H1 (cell line): ENCODE results near the gene DMRT1. TPM values are rescaled to one million over a fixed set of nuclear protein-coding genes. Genes with fewer than 3 reads are reported as not detected.

Experiments used
- CTCF ChIA-PET: fragments of 300-600 bp; sonication (Branson Sonifier 250); formaldehyde crosslinking; loops from one replicate; lab custom pipeline; 2021; ENCODE audit not compliant: partially characterized antibody; lab: Charles Lee
- POLR2A ChIA-PET: fragments of 300-600 bp; sonication (Branson Sonifier 250); formaldehyde crosslinking; loops from one replicate; lab custom pipeline; 2021; ENCODE audit warnings: inconsistent platforms; ENCODE audit not compliant: partially characterized antibody; lab: Charles Lee
- DNase-seq, 2 experiments: peaks; one replicate each; pipeline versions ENCODE4 v3.0.0 to v3.0.0-alpha.2; 2010 to 2022; ENCODE audit warnings: low spot score in 2 of 2, low read depth in 1 of 2, mixed read lengths in 1 of 2
- FAIRE-seq: peaks from 2 replicates; lab custom pipeline; 2011; peaks lifted over from hg19 to GRCh38; lab: Jason Lieb, UNC
- H2AFZ ChIP-seq: 2 replicates; pipeline ENCODE4 v1.8.1; 2012; ENCODE audit warnings: low read length, inconsistent platforms
- H2AK5ac ChIP-seq: 2 replicates; pipeline ENCODE4 v1.6.1; 2013; ENCODE audit warnings: low read depth, low read length
- H2BK120ac ChIP-seq: replicated peaks from 2 replicates; pipeline ENCODE3; 2013; ENCODE audit warnings: low read depth, low read length, inconsistent platforms
- H2BK12ac ChIP-seq: 2 replicates; pipeline ENCODE4 v1.6.1; 2013; ENCODE audit warnings: low read depth, low read length
- H2BK15ac ChIP-seq: 2 replicates; pipeline ENCODE4 v1.6.1; 2013; ENCODE audit warnings: low read length
- H2BK20ac ChIP-seq: 2 replicates; pipeline ENCODE4 v1.6.1; 2013; ENCODE audit warnings: low read length
- H2BK5ac ChIP-seq: 2 replicates; pipeline ENCODE4 v1.6.1; 2013; ENCODE audit warnings: low read depth, low read length
- H3K14ac ChIP-seq: 2 replicates; pipeline ENCODE4 v1.6.1; 2013; ENCODE audit warnings: inconsistent platforms; ENCODE audit not compliant: insufficient read length
- H3K18ac ChIP-seq: 2 replicates; pipeline ENCODE4 v1.6.1; 2013; ENCODE audit warnings: low read length; ENCODE audit errors: extremely low read depth
- H3K23ac ChIP-seq: 2 replicates; pipeline ENCODE4 v1.6.1; 2013; ENCODE audit warnings: inconsistent platforms; ENCODE audit not compliant: insufficient read length
- H3K23me2 ChIP-seq: 2 replicates; pipeline ENCODE4 v1.6.1; 2013; ENCODE audit warnings: low read depth, low read length
- H3K27ac ChIP-seq: 2 replicates; pipeline ENCODE4 v1.6.1; 2011; ENCODE audit warnings: low read depth, low read length, inconsistent platforms
- H3K27me3 ChIP-seq, 4 experiments: replicated peaks in 1 of 4; 1 replicate in 1 of 4; 2 replicates in 3 of 4; pipeline versions ENCODE4 v1.6.1 to v1.8.1; 2011 to 2013; ENCODE audit warnings: low read length in 3 of 4, mild to moderate bottlenecking in 3 of 4, inconsistent platforms in 2 of 4, mixed read lengths in 2 of 4, moderate library complexity in 1 of 4; ENCODE audit not compliant: control insufficient read depth in 3 of 4, insufficient read depth in 3 of 4; ENCODE audit errors: extremely low read depth in 1 of 4
- H3K36me3 ChIP-seq, 4 experiments: 2 replicates each; pipeline versions ENCODE4 v1.6.1 to v1.8.1; 2011 to 2013; ENCODE audit warnings: mild to moderate bottlenecking in 4 of 4, low read length in 3 of 4, moderate library complexity in 2 of 4, control low read depth in 1 of 4, inconsistent platforms in 1 of 4; ENCODE audit not compliant: insufficient read depth in 4 of 4, control insufficient read depth in 2 of 4
- H3K4ac ChIP-seq: replicated peaks from 2 replicates; pipeline ENCODE3; 2013; ENCODE audit warnings: low read length, low read depth, mixed read lengths, inconsistent platforms; ENCODE audit not compliant: insufficient read length
- H3K4me1 ChIP-seq, 4 experiments: replicated peaks in 1 of 4; 1 replicate in 1 of 4; 2 replicates in 3 of 4; pipeline versions ENCODE4 v1.6.1 to v1.8.1; 2011 to 2013; ENCODE audit warnings: low read length in 3 of 4, inconsistent platforms in 2 of 4, mixed read lengths in 1 of 4; ENCODE audit not compliant: insufficient read depth in 4 of 4, control insufficient read depth in 3 of 4
- H3K4me2 ChIP-seq, 2 experiments: 2 replicates each; pipeline versions ENCODE4 v1.6.1 to v1.8.1; 2011 to 2013; ENCODE audit warnings: low read depth in 2 of 2, low read length in 2 of 2, control low read depth in 1 of 2, inconsistent platforms in 1 of 2, mild to moderate bottlenecking in 1 of 2; ENCODE audit not compliant: insufficient read depth in 1 of 2
- H3K4me3 ChIP-seq, 4 experiments: fragments of 200-600, 300-600 bp in 1 of 4; sonication (generic), shearing (Covaris generic), sonication (Bioruptor Twin) in 1 of 4; 2 replicates each; pipeline versions ENCODE4 v1.5.1 to v1.8.1; 2011 to 2016; ENCODE audit warnings: low read length in 4 of 4, low read depth in 3 of 4, control low read depth in 2 of 4, inconsistent platforms in 2 of 4, mild to moderate bottlenecking in 2 of 4, mixed read lengths in 1 of 4, moderate library complexity in 1 of 4; ENCODE audit not compliant: insufficient read depth in 2 of 4; ENCODE audit errors: extremely low read depth in 1 of 4
- H3K56ac ChIP-seq: replicated peaks from 2 replicates; pipeline ENCODE3; 2013; ENCODE audit warnings: low read depth, mild to moderate bottlenecking, mixed read lengths, low read length, inconsistent platforms; ENCODE audit not compliant: insufficient read length
- H3K79me1 ChIP-seq: 2 replicates; pipeline ENCODE4 v1.6.1; 2013; ENCODE audit warnings: low read depth, low read length, control low read depth
- H3K79me2 ChIP-seq, 2 experiments: 2 replicates each; pipeline versions ENCODE4 v1.6.1 to v1.8.1; 2012 to 2013; ENCODE audit warnings: low read length in 2 of 2, mild to moderate bottlenecking in 2 of 2, inconsistent platforms in 1 of 2; ENCODE audit not compliant: insufficient read depth in 2 of 2, control insufficient read depth in 1 of 2
- H3K9ac ChIP-seq, 4 experiments: replicated peaks in 1 of 4; 1 replicate in 1 of 4; 2 replicates in 3 of 4; pipeline versions ENCODE4 v1.6.1 to v1.8.1; 2011 to 2013; ENCODE audit warnings: low read depth in 3 of 4, low read length in 3 of 4, control low read depth in 2 of 4, mild to moderate bottlenecking in 2 of 4, moderate library complexity in 2 of 4, inconsistent platforms in 1 of 4; ENCODE audit errors: extremely low read depth in 1 of 4
- H3K9me3 ChIP-seq, 2 experiments: 2 replicates each; pipeline versions ENCODE4 v1.6.1 to v1.8.1; 2012 to 2013; ENCODE audit warnings: mild to moderate bottlenecking in 2 of 2, moderate library complexity in 2 of 2, control low read depth in 1 of 2, inconsistent platforms in 1 of 2, low read depth in 1 of 2, low read length in 1 of 2, mixed read lengths in 1 of 2; ENCODE audit not compliant: insufficient read depth in 2 of 2
- H4K20me1 ChIP-seq, 2 experiments: replicated peaks in 1 of 2; 2 replicates each; pipeline versions ENCODE3 to v1.8.1; 2011 to 2013; ENCODE audit warnings: inconsistent platforms in 2 of 2, low read length in 2 of 2, mild to moderate bottlenecking in 1 of 2; ENCODE audit not compliant: insufficient read depth in 2 of 2, control insufficient read depth in 1 of 2
- H4K5ac ChIP-seq: 2 replicates; pipeline ENCODE4 v1.6.1; 2013; ENCODE audit warnings: low read length, low read depth, mixed read lengths, inconsistent platforms; ENCODE audit not compliant: insufficient read length
- H4K8ac ChIP-seq: 2 replicates; pipeline ENCODE4 v1.8.0; 2013; ENCODE audit warnings: mild to moderate bottlenecking, moderate library complexity, low read length, inconsistent platforms; ENCODE audit not compliant: insufficient read depth; ENCODE audit errors: extremely low read depth
- H4K91ac ChIP-seq: replicated peaks from 2 replicates; pipeline ENCODE3; 2013; ENCODE audit warnings: low read length, mixed read lengths, inconsistent platforms; ENCODE audit not compliant: insufficient read length
- CHD1 ChIP-seq: IDR thresholded peaks from 2 replicates; pipeline ENCODE4 v1.6.1; 2012; ENCODE audit warnings: low read depth, low read length, improper control_type of control experiment
- GABPA ChIP-seq: IDR thresholded peaks from 2 replicates; pipeline ENCODE4 v1.6.1; 2011; ENCODE audit warnings: mild to moderate bottlenecking, low read length, moderate library complexity, borderline replicate concordance; ENCODE audit not compliant: insufficient read depth
- HDAC2 ChIP-seq, 2 experiments: fragments of 300-600 bp in 1 of 2; sonication (generic) in 1 of 2; IDR thresholded peaks; 2 replicates each; pipeline ENCODE4 v1.6.1; 2011 to 2012; ENCODE audit warnings: low read depth in 2 of 2, low read length in 2 of 2, mild to moderate bottlenecking in 2 of 2, moderate library complexity in 2 of 2, borderline replicate concordance in 1 of 2, inconsistent platforms in 1 of 2
- NANOG ChIP-seq: IDR thresholded peaks from 2 replicates; pipeline ENCODE4 v1.6.1; 2011; ENCODE audit warnings: low read length, low read depth, mild to moderate bottlenecking, inconsistent platforms; ENCODE audit not compliant: insufficient read depth, poor library complexity, severe bottlenecking
- SRF ChIP-seq: IDR thresholded peaks from 2 replicates; pipeline ENCODE4 v1.6.1; 2011; ENCODE audit warnings: mild to moderate bottlenecking, low read depth, low read length, moderate library complexity
- SUZ12 ChIP-seq: fragments of 200-600 bp; sonication (generic); IDR thresholded peaks from 2 replicates; pipeline ENCODE4 v1.6.1; 2012; ENCODE audit warnings: mild to moderate bottlenecking, inconsistent platforms, low read length, moderate library complexity, mixed read lengths
- TBP ChIP-seq: IDR thresholded peaks from 2 replicates; pipeline ENCODE4 v1.6.1; 2011; ENCODE audit warnings: low read depth, low read length, improper control_type of control experiment
- WGBS, 2 experiments: shearing (Covaris generic) in 1 of 2; methylation state at CpG; one replicate each; pipeline versions ENCODE4 v1.1.6 to v1.1.7; 2013 to 2015; ENCODE audit warnings: low lambda C conversion rate in 2 of 2, mixed read lengths in 2 of 2, inconsistent platforms in 1 of 2, low coverage in 1 of 2, missing lambda C conversion rate in 1 of 2; ENCODE audit not compliant: insufficient replicate concordance in 2 of 2, insufficient coverage in 1 of 2, insufficient read length in 1 of 2; ENCODE audit errors: extremely low coverage in 1 of 2, missing lambda C conversion rate in 1 of 2; 5-methylcytosine and 5-hydroxymethylcytosine counted together
- polyA plus RNA-seq, 7 experiments: library from polyadenylated mRNA; depleted of rRNA in 3 of 7; stranded (reverse) in 5 of 7; unstranded in 2 of 7; fragments of >200 nt in 5 of 7; fragments of 200-250 nt in 2 of 7; gene quantifications; 1 replicate in 5 of 7; 2 replicates in 1 of 7; 4 replicates in 1 of 7; pipeline versions ENCODE4 v1.2.1 to v1.2.3, GENCODE V29; 2011 to 2013; ENCODE audit warnings: missing spikeins in 2 of 7, mixed read lengths in 2 of 7
- total RNA-seq: library from RNA; stranded (reverse); fragmentation: NEBNext Ultra II Directional; extraction: Animal tissue kit (Norgen Biotek cat#: 25700); gene quantifications from 2 replicates; pipeline ENCODE4 v1.2.1, GENCODE V29; 2021
- TF ChIP-seq, protein P1 (sequence below): IDR thresholded peaks from 2 replicates; pipeline ENCODE4 v1.6.1; 2012; ENCODE audit warnings: inconsistent platforms

The DMRT1 gene
- total and polyA plus RNA-seq, 2 of the 8 experiments (the other 6 are each of a cell fraction or from before 2014, with no cell fraction given): 0.15 TPM; not detected in 1

DNA sequence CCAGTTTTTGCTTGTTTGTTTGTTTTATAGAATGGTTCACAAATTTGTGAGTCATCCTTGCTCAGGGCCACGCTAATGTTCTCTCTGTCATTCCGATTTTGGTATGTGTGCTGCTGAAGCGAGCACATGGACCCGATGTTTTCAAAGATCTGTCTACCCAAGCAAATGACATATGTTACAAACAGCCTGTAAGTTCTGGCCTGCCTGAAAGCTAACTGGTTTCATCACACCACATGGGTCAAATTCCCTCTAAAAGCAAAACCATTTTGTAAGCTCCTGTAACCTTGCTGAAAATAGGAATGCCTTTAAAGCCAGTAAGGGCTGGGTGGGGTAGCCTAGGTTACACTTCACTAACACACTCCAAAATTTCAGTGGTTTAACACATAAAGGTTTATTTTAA, 160.3 kb downstream of the DMRT1 start:
- FAIRE-seq: no peak
- no peak overlapping the region for H2AFZ ChIP-seq
- WGBS, 2 experiments: 94% methylated on average over 4 of the region's 4 CpGs; no CpG with 5 or more reads in 1 of the 2 experiments
- no peaks in the 10 kb centered on the region for H3K79me1 ChIP-seq
- H4K8ac ChIP-seq: no peak overlapping the region
- H4K20me1 ChIP-seq: no peaks in the 10 kb centered on the region
- no peaks in the 10 kb centered on the region for H3K27me3 ChIP-seq
- no peaks in the 10 kb centered on the region for H3K36me3 ChIP-seq
- POLR2A ChIA-PET: no interaction called here
- H2BK15ac ChIP-seq: no peak overlapping the region
- H3K9ac ChIP-seq: no peak overlapping the region
- no peak overlapping the region for H3K27ac ChIP-seq
- H3K4ac ChIP-seq: no peak overlapping the region
- H3K4me3 ChIP-seq: no peak overlapping the region
- CTCF ChIA-PET: interaction anchor here (0.6 to 4.4 kb wide), 5 partner anchors 8 to 124 kb away, joined by 3 to 57 read pairs (median 10); partner anchors contain the start of gene DMRT3
- H2BK120ac ChIP-seq: no peak overlapping the region
- no peaks in the 10 kb centered on the region for H3K4me1 ChIP-seq
- no peak overlapping the region for H2AK5ac ChIP-seq
- no peaks in the 10 kb centered on the region for H3K79me2 ChIP-seq
- no peak overlapping the region for H3K18ac ChIP-seq
- H3K14ac ChIP-seq: no peak overlapping the region
- H2BK5ac ChIP-seq: no peak overlapping the region
- H4K5ac ChIP-seq: no peak overlapping the region
- H3K23ac ChIP-seq: no peak overlapping the region
- H2BK12ac ChIP-seq: no peak overlapping the region
- no peak overlapping the region for H3K4me2 ChIP-seq
- H3K23me2 ChIP-seq: 0 out of 2 replicates have a peak, but pooled peaks cover 2% of the 10 kb centered on the region
- no peak for TF ChIP-seq GABPA
- no peak for TF ChIP-seq HDAC2 (IDR thresholded peaks at IDR 0.05; ENCODE audit: borderline replicate concordance in 1 of 2, low read depth in 2 of 2, low read length in 2 of 2)
- TF ChIP-seq NANOG: no peak
- TF ChIP-seq SRF: no peak
- TF ChIP-seq, protein P1, sequence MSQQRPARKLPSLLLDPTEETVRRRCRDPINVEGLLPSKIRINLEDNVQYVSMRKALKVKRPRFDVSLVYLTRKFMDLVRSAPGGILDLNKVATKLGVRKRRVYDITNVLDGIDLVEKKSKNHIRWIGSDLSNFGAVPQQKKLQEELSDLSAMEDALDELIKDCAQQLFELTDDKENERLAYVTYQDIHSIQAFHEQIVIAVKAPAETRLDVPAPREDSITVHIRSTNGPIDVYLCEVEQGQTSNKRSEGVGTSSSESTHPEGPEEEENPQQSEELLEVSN: no peak
- no peak for TF ChIP-seq CHD1
- no peak for TF ChIP-seq SUZ12
- TF ChIP-seq TBP: no peak
- peaks cover 37 to 41% of the 10 kb centered on the region in 2 experiments for H3K9me3 ChIP-seq
- no peak overlapping the region for H4K91ac ChIP-seq
- no peak overlapping the region for H2BK20ac ChIP-seq
- H3K56ac ChIP-seq: no peak overlapping the region
- DNase-seq: no peak
